Central memory CD4-positive, alpha-beta T cell (primary cell): ENCODE results near the gene ZNF624.
"Not testable (repeated sequence)": the region's sequence is repeated elsewhere in the genome, so short reads cannot be mapped to it uniquely, and the experiment has no call there.

Experiments used
- DNase-seq: peaks from one replicate; pipeline ENCODE4 v3.0.0; 2022
- total RNA-seq, 3 experiments: gene quantifications; one replicate each; lab custom pipeline; 2026; lab: John Stamatoyannopoulos, UW

Gene ZNF624
- total RNA-seq = 8.4 to 33.7 (median 10.0) reads per million in 3 experiments

GRCh38 chr17:16653367-16654041 lies at the start of gene ZNF624:
Gene ZNF624 (minus strand): TSS chr17:16653850.
- DNase-seq = peak; percentile 82

- DNase-seq = not testable (repeated sequence)
Observed at GRCh38 chr17:16697603-16698002, 44.0 kb upstream of the ZNF624 start.

GRCh38 chr17:16690447-16690846 lies 36.8 kb upstream of the ZNF624 start:
- not testable (repeated sequence) for DNase-seq

GRCh38 chr17:16689731-16690281 lies 36.2 kb upstream of the ZNF624 start, which contains the start of gene CCDC144A:
Gene CCDC144A (plus strand): TSS chr17:16690241. CDS start chr17:16690401, 160 bp downstream.
- DNase-seq = peak; percentile 46

GRCh38 chr17:16687151-16687550 lies 33.5 kb upstream of the ZNF624 start:
- DNase-seq = not testable (repeated sequence)

GRCh38 chr17:16686019-16686418 lies 32.4 kb upstream of the ZNF624 start:
- DNase-seq = not testable (repeated sequence)

- not testable (repeated sequence) for DNase-seq
Observed at GRCh38 chr17:16683290-16684138, 29.9 kb upstream of the ZNF624 start.

- DNase-seq = no peak
Observed at GRCh38 chr17:16676676-16677268, 23.1 kb upstream of the ZNF624 start.

GRCh38 chr17:16666907-16667636 lies 13.4 kb upstream of the ZNF624 start:
- DNase-seq = not testable (repeated sequence)

- DNase-seq = not testable (repeated sequence)
Observed at GRCh38 chr17:16666553-16666906, 12.9 kb upstream of the ZNF624 start.

- no peak for DNase-seq
Observed at GRCh38 chr17:16662936-16663335, 9.3 kb upstream of the ZNF624 start.

- DNase-seq = no peak
Observed at GRCh38 chr17:16661217-16661616, 7.6 kb upstream of the ZNF624 start.

GRCh38 chr17:16652847-16653366 lies 743 bp downstream of the ZNF624 start:
- no peak for DNase-seq

GRCh38 chr17:16652252-16652651 lies 1.4 kb downstream of the ZNF624 start:
- no peak for DNase-seq

GRCh38 chr17:16649585-16649984 lies 4.1 kb downstream of the ZNF624 start:
- no peak for DNase-seq

- DNase-seq = no peak
Observed at GRCh38 chr17:16639438-16639837, 14.2 kb downstream of the ZNF624 start.

GRCh38 chr17:16623282-16623681 lies 30.4 kb downstream of the ZNF624 start:
- no peak for DNase-seq

GRCh38 chr17:16622540-16623277 lies 30.9 kb downstream of the ZNF624 start:
- no peak for DNase-seq

- DNase-seq = no peak
Observed at GRCh38 chr17:16617481-16618060, 36.1 kb downstream of the ZNF624 start.

- no peak for DNase-seq
Observed at GRCh38 chr17:16599537-16599936, 54.1 kb downstream of the ZNF624 start.
